HG03097 (cell line): Measurements from ENCODE around the gene NLGN4X.
"Not testable (repeated sequence)": the region's sequence is repeated elsewhere in the genome, so short reads cannot be mapped to it uniquely, and the experiment has no call there.

Experiments
- ATAC-seq: cut with Tn5 transposase; IDR thresholded peaks from one replicate; pipeline ENCODE4 v1.9.1; 2021; ENCODE audit not compliant: unreplicated experiment, low FRiP score

Gene NLGN4X

DNA sequence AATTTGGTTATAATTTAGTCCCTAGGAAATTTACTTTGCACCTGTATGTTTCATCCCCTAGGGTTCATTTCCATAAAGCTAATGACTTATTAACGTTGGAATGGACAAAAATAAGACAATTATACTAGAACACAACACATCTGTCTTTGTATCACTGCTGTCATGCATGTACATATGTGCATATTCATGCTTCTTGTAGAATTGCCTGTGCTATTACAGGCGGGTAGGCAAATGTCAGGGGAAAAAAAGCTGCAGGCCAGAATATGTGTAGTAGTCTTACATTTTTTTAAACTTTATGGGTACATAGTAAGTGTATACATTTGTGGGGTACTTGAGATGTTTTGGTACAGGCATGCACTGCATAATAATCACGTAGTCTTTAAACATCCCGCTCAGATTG is 209.6 kb downstream of the NLGN4X start:
- ATAC-seq: no peak

GRCh38 chrX:6015423-6015822 is 213.2 kb downstream of the NLGN4X start:
- ATAC-seq: no peak

DNA sequence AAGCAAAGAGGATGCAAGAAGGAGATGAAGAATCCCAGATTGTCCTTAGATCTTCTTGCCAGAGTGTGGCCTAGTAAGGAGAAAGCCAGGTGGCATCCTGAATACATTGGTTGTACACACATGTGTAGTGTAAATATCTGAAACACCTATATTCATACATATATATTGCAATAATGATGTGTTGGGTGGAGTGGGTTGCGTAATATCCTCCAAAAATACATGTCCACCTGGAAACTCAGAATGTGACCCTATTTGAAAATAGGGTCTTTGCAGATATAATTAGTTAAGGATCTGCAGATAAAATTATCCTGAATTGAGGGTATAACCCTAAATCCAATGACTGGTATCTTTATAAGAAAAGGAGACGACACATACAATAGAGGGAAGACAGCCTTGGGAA is 216.3 kb downstream of the NLGN4X start:
- ATAC-seq: no peak

- ATAC-seq: no peak
Observed at GRCh38 chrX:6005856-6006255, 222.8 kb downstream of the NLGN4X start.

- no peak for ATAC-seq
Observed at GRCh38 chrX:6004529-6004928, 224.1 kb downstream of the NLGN4X start.

DNA sequence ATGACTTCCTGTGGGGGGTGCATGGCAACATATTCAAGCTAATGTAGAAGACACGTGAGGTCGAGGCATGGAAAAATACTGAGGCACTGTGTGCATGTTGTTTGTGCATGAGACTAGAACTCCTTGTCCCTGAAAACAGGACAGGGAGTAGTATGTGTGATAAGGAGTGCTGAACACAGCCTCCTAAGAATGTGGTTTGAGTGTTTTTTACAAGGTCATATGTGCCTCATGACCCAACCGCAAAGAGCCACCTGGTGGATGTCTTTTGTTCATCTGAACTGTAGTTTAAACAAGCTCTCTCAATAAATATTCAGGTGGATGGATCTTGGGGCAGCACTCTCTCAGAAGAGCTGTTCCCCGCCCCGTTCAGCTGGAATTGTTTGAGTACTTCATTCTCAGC is 226.6 kb downstream of the NLGN4X start:
- no peak for ATAC-seq

GRCh38 chrX:5998901-5999300 is 229.8 kb downstream of the NLGN4X start:
- ATAC-seq: no peak

DNA sequence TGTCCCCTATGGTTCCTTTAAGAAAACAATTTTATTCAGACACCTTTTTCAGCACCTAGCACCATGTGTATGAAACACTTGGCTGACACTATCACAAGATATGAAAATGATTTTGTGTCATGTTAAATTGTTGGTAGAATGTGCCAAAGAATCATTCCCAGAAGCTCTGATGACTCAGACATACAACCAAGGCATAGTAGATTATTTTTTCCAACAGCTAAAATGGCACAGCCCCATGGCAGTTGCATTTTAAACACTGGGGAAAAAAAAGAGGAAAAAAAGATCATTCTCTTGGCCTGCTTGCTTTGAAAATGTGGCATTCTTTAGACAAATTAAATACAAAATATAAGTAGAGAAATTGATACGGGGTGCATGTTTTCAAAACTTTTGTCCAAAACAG is 230.2 kb downstream of the NLGN4X start:
- ATAC-seq: no peak

GRCh38 chrX:5991393-5991792 is 237.3 kb downstream of the NLGN4X start:
- ATAC-seq: no peak

- no peak for ATAC-seq
Observed at GRCh38 chrX:5979338-5979737, 249.3 kb downstream of the NLGN4X start.

DNA sequence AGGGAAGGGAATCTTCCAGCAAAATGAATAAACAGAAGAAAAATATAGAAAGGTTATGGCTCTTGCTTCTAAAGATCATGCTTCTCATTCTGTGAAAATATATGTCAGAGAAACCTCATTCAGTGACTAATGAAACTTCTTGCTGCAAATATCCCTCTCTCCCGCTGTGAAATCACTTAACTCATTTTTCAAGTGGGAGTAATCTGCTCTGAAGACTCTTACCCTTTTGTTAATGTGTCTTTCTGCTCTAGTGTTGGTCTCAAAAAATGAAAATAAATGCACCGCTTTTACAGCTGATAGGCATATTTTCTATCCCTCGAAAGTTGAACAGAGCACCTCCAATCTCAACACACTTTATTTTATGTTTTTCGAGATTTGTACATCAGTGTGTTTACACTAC is 252.3 kb downstream of the NLGN4X start:
- no peak for ATAC-seq

GRCh38 chrX:5971300-5971699 is 257.4 kb downstream of the NLGN4X start:
- no peak for ATAC-seq

- ATAC-seq: no peak
Observed at GRCh38 chrX:5965406-5965805, 263.3 kb downstream of the NLGN4X start.

GRCh38 chrX:5959286-5959685 is 269.4 kb downstream of the NLGN4X start:
- ATAC-seq: no peak

DNA sequence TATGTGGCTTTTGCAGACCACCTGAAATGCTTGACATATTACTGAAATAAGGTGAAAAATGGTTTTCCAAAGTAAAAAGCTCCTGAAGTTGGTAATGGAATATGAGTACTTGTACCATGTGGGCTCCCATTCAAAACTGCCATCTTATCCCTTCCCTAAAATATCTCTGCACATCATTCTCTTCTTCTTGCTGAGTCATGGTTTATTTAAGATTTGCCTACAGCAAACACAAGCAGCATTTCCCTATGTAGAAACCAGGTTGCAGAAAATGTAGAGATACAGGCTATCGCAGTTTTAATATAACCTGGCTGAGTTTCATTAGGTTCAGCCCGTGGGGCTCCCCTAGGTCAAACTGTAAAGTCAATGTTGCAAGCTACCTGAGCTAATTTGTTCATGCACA is 270.1 kb downstream of the NLGN4X start:
- no peak for ATAC-seq

DNA sequence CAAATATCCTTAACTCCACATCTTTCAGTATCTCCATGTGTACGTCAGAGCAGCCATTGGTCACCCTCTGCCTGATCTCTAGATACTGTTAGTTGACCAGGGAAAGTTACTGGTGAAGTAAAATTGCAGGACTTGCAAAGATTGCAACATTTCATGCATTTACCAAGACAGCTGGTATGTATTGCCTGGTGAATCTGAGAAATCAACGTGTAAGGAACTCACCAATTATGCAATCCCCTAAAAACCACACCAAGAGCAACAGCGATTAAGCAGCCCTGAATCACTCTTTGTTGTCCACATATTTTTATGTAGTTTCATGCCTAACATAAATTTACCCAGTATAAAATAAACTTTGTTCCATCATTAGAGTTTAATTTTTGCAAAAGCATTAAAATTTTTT is 271.2 kb downstream of the NLGN4X start:
- no peak for ATAC-seq

GRCh38 chrX:5936438-5936837 is 292.2 kb downstream of the NLGN4X start:
- no peak for ATAC-seq

GRCh38 chrX:5928224-5928623 is 300.4 kb downstream of the NLGN4X start:
- ATAC-seq: no peak

GRCh38 chrX:5916945-5917344 is 311.7 kb downstream of the NLGN4X start:
- no peak for ATAC-seq

- ATAC-seq: no peak
Observed at GRCh38 chrX:5915783-5916182, 312.9 kb downstream of the NLGN4X start.

GRCh38 chrX:5907207-5907606 is 321.5 kb downstream of the NLGN4X start:
- no peak for ATAC-seq

DNA sequence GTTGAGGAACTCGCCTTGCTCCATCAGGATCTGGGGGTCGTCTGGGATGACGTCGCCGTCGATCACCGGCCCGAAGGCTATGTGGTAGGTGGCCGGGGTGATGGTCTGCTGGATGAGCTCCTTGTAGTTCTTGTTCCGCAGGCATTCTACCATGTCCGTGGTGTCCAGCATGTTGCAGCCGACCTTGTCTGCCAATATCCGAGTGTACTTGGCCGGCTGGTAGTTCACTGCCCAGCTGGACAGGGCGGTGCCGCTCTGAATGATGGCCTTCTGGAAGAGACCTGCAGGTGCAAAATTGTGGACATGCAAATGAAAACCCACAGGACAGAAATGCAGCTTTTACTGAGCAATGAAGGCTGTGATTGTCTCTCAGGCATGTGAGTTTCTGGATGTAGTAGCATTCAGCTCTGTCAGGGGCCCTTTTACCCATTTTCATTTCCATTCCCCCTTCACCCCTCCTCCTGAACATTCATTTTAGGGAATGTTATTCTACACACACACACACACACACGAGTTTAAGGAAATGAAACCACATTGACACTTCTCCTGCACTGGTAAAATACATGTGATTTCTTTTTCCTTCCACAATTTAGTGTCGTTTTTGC is 325.0 kb downstream of the NLGN4X start:
- not testable (repeated sequence) for ATAC-seq

DNA sequence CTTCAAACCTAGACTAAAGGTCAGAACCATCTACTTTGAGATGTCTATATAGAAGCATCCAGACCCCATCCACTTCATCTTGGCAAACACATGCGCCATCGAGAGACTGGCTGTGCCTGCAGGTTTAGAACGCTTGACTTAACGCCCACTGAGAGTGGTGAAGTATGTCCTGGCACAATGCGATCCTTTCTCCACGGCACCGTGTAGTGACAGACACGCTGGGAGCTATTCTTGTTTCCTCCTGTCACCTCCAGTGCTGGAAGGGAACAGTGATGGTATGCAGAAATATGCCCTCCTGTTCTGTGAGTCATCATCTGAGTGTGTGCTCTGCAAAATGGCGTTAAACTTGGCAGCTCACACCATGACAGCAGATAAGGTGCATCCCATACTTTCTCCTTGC is 330.2 kb downstream of the NLGN4X start:
- no peak for ATAC-seq
